ENCODE results near the gene MBOAT2.
"Not testable (repeated sequence)": the region's sequence is repeated elsewhere in the genome, so short reads cannot be mapped to it uniquely, and the experiment has no call there.

The MBOAT2 gene

DNA sequence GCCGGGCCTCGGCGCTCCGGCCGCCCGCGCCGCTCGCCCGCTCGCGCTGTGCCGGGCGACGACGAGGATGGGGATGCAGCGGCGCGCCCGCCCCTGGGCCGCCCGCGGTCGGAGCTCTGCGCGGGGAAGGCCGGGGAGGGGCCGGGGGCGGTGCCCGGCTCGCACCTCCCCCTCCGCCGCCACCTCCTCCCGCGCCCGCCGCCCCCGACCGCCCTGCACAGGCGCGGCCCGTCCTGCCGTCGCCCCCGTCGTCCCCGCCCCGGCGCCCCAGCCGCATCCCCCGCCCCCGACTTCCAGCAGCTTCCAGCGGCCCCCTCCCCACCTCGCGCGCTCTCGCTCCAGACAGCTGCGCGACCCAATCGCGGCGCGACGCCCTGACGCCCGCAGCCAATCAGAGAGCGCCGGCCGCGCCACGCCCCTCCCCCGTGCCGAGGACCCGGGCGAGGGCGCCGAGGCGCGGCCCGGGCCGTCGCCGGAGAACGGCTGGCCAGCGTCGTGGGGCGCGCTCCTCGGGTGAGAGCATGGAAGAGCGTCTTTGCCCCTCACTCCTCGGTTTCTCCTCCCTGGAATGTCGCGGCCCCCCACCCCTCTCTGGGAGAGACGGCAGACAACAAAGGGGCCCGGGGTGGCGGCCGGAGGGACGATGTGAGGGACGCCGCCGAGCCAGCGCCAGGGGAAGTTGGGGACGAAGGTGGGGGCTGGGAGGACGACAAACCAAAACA, at the start of gene MBOAT2:
Gene MBOAT2 (minus strand): TSS at position 69 of the 722 bp plus-strand sequence. CDS start 70 bp downstream, outside the sequence.
- peak; percentile 81 for DNase-seq

DNA sequence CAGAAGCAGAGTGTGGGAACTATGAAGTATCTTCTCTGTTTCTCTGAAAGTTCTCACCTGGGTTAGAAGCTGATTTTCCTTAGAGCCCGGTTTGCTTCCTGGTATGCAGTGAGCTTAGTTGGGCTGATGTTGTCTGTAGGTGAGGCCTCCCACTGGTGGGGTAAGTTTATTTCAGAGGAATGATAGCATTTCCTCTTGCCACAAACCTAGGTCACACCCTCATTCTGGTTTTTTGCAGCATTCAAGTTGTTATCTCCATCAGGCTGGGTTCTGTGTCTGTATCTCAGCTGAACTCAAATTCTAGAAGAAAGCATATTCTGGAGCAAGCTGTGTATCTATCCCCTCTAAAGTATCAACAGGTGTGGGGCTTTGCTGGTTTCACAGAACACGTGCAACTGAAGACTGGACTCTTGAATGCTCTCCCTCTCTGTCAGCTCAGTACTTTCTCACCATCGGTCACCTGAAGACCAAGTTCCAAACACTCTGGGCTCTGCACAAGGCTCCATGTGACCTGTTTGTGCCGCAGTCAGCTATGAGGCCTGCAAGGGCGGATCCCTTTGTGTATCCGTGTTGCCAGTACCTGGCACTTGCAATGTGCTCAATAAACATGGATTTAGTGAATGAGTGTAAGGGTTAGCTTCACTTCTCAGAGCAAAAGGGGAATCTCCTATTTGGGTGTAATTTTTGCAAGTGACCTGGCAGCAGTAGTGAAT, 49.5 kb upstream of the MBOAT2 start:
- no peak for DNase-seq

DNA sequence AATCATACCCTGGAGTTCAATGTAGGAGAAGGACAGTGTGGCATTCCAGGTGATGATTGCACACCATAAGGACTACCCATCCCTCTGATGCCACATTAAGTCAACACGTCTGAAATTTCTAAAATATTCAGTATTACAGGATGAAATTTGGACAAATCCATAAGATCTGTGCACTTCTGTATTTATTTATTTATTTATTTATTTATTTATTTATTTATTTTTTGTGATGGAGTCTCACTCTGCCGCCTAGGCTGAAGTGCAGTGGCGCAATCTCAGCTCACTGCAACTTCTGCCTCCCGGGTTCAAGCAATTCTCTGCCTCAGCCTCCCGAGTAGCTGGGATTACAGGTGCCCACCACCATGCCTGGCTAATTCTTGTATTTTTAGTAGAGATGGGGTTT, 48.0 kb upstream of the MBOAT2 start:
- not testable (repeated sequence) for DNase-seq

- DNase-seq: no peak
Measured at GRCh38 chr2:9050122-9050809, 46.8 kb upstream of the MBOAT2 start.

DNA sequence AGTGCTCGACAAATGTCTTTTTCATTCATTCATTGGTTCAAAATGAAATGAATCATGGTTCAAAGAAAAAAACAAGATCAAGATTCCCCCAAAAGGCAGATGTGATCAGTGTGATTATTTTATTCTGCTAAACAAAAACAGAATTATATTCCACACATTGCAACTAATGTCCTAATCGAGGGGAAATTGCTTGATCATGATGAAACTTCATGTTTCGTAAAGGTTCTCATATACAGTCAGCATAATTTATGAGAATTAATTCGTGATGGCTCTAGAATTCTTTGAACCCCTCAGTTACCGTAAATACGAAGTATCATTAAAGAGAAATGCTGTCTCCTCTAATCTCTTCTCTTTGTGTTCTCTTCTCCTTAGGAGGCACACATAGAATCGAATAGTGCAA, 42.1 kb upstream of the MBOAT2 start:
- no peak for DNase-seq

DNA sequence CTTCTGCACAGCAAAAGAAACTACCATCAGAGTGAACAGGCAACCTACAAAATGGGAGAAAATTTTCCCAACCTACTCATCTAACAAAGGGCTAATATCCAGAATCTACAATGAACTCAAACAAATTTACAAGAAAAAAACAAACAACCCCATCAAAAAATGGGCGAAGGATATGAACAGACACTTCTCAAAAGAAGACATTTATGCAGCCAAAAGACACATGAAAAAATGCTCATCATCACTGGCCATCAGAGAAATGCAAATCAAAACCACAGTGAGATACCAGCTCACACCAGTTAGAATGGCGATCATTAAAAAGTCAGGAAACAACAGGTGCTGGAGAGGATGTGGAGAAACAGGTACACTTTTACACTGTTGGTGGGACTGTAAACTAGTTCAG, 40.0 kb upstream of the MBOAT2 start:
- not testable (repeated sequence) for DNase-seq

- DNase-seq: no peak
Measured at GRCh38 chr2:9037166-9037565, 33.7 kb upstream of the MBOAT2 start.

DNA sequence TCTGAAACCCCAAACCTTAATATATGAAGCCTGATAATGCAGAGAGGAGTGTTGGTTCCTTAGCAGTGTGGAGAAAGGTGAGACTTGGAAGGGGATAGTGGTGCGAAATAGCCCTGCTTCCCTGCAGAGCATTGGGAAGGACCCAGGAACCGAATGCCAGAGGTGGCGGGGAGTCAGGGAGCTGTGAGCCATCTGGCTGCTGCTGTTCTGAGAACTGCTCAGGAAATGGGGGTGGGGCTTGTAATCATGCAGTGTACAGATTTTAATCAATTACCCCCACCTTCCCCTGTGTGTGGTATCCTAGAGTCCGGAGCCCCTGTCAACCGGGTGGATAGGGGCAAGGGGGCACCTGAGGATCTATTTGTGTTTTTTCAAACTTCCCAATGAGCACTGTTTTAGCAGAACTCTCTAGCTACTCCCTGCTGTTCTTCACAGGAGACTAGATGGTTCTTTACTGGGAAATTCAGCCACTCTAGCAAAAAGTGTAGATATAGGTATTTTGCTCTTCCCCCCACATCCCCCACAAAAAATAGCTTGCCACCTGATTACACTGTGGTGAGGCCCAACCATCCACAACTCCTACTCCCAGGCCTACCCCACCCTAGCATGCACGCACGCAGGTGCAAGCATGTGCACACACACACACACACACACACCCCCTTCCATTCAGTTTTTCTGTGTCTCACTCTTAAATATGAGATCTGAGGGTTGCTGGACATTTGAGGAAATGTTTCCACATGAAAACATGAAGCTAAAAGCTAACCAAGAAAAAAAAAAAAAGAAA, 30.1 kb upstream of the MBOAT2 start:
- no peak for DNase-seq

DNA sequence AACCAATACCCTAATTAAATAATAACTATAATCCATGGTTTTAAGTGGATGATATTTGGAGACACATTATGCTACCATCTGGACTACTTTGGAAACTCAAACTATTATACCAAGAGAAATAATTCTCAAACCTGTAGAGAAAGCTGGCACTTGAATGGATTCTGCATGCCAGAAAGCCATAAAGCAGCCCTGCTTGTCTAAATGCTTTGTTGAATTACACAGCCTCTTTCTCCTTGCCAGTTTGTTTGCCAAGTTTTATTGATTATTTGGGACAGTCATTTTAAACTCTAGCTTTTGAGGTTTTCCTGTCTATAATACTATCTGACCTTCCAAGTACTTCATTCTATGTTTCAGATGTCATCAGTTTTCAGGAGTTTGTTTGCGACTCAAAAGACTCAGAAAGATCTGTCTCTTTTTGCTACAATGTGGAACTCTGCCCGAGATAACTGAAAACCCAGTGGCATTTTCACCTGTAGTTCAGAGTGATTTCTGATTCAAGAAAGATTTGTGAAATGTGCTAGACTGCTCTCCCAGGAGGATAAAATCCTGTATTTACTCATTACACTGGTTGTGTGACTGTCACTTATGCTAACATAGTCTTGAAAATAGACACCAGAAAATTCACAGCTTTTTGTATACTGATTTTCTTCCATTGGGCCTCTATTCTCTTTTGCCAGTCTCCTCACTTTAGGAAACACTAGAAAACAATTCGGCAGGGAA, 29.2 kb upstream of the MBOAT2 start:
- no peak for DNase-seq

- DNase-seq: no peak
Measured at GRCh38 chr2:9032121-9032520, 28.6 kb upstream of the MBOAT2 start.

DNA sequence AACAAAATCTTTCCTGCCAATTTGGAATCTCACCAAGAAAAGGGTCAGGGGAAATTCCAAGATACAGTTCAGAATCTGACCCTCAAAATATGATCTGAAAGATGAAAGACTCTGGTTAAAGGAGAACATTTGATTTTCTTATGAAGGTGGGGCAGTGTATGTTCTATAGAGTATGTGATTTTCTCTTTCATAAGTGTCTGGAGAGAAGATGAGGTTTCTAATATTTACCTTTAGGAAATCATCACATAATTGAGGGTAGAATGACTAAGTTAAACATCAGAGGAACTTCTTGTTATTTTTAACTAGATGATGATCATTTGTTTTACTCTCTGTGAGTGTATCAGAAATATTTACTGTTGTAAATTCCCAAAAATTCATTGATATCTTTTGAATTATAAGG, 27.8 kb upstream of the MBOAT2 start:
- no peak for DNase-seq

- DNase-seq: no peak
Measured at GRCh38 chr2:9030841-9031240, 27.4 kb upstream of the MBOAT2 start.

DNA sequence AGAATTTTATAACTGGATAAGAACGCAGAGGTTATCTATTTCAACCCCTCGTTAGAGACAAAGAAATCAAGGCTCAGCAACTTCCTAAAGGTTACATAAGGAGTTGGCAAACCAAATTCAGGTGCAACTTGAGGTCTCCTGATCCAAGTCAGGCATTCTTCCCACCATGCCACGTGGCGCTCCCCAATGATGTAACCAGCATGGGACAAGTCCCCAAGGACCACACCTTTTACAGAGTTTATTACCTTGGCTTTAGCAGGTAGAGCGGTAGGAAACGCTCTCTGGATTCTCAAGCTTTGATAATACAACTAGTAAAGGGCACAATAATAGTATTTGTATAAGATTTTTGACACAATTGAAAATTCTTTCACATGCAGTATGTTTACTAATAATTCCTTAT, 26.7 kb upstream of the MBOAT2 start:
- DNase-seq: no peak

- DNase-seq: no peak
Measured at GRCh38 chr2:9029721-9030120, 26.2 kb upstream of the MBOAT2 start.

- DNase-seq: no peak
Measured at GRCh38 chr2:9027884-9028283, 24.4 kb upstream of the MBOAT2 start.

- DNase-seq: no peak
Measured at GRCh38 chr2:9025746-9026145, 22.3 kb upstream of the MBOAT2 start.

DNA sequence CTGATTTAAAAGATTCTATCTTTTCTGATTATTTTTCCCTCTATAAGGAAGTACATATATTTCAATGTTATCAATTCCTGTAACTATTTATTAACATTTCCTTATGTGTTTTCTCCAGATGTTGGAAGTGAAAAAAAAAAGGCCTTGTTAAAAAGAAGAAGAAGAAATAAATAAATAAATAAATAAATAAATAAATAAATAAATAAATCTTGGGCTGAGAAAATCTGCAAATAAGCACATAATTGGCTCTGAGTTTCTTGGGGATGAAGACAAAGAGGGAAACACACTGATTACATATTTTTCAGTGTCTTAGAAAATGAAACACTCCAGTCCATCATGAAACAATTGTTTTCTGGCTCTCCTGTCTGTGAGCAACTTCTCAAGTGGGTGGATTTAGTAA, 21.1 kb upstream of the MBOAT2 start:
- no peak for DNase-seq

DNA sequence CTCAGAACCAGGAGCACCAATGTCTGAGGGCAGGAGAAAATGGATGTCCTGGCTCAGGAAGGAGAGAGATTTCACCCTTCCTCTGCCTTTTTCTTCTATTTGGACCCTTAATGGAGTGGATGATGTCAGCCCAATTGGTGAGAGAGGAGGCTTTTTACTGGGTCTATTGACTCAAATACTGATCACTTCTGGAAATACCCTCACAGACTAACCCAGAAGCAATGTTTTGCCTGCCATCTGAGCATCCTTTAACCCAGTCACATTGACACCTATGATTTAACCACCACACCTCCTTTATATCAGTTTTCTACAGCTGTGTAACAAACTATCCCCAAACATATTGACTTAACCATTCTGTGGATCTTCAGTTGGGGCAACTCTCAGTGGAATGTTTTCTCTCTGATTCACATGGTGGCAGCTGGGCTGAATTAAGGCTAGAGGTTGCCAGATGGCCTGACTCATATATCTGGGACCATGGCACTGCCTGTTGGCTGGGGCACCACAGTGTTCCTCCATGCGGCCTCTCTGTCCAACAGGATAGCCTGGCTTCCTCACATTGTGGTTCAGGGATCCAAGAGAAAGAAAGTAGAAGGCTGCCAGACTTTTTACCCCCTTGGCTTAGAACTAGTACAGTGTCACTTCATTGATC, 18.2 kb upstream of the MBOAT2 start:
- DNase-seq: no peak

- no peak for DNase-seq
Measured at GRCh38 chr2:9020267-9020666, 16.8 kb upstream of the MBOAT2 start.

DNA sequence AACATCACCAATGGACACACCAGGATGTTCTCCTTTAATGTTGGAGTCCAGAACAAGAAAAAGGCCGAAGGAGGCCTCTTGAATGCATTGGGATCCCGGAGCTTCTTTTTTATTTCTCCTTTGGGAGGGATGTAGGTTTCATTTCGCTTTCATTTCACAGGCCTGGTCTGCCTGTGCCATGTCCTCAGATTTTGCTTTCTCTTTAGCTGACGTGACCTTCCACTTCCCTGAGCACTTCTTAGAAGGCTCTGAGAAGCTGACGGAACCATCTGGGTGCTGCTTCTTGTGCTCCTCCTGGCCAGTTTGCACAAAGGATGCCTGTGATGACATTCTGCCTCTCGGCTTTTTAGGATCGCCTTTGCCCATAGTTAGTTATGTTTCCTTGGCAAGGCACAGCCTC, 15.1 kb upstream of the MBOAT2 start:
- no peak for DNase-seq

GRCh38 chr2:9018109-9018508, 14.6 kb upstream of the MBOAT2 start:
- DNase-seq: no peak

DNA sequence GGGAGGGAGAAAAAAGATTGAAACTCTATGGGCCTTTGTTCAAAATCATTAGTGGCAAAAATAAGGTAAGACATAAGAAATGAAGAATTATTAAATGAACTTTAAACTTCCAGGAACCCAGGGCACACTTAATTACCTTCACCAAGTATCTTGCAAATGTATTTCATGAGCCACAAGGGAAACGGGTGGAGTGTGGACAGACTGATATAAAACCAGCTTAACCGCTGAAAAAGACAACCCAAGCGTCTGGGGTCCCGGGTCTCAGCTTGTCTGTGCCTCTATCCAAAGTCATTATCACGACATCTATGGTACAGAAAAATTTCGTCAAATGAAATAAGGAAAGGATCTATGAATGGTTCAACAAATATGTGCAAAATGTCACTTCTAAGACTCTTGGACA, 13.9 kb upstream of the MBOAT2 start:
- DNase-seq: no peak

All from kidney glomerular epithelial cell (primary cell).